Smooth muscle cell (in vitro differentiated cells): Measurements from ENCODE around the gene SH3PXD2A. TPM values are rescaled to one million over a fixed set of nuclear protein-coding genes. Genes with fewer than 3 reads are reported as not detected.
A peak's percentile ranks its signal among the peaks of the same experiment; 100 is the strongest.
"Not testable (repeated sequence)": the region's sequence is repeated elsewhere in the genome, so short reads cannot be mapped to it uniquely, and the experiment has no call there.

Experiments used
- DNase-seq: peaks from one replicate; lab custom pipeline; 2025; ENCODE audit not compliant: unreplicated experiment; lab: John Stamatoyannopoulos, UW
- H2AFZ ChIP-seq: fragments of 200-600 bp; sonication (generic); 2 replicates; pipeline ENCODE4 v1.6.0; 2016; ENCODE audit warnings: antibody characterized with exemption, low read depth, mild to moderate bottlenecking
- H3F3A ChIP-seq: fragments of 200-600 bp; sonication (generic); 2 replicates; pipeline ENCODE4 v1.6.0; 2017; ENCODE audit warnings: antibody characterized with exemption, low read depth
- H3K27ac ChIP-seq: fragments of 200-600 bp; sonication (generic); 2 replicates; pipeline ENCODE4 v1.5.1; 2016; ENCODE audit warnings: low read depth, mild to moderate bottlenecking
- H3K27me3 ChIP-seq: fragments of 200-600 bp; sonication (generic); 2 replicates; pipeline ENCODE4 v1.6.1; 2016; ENCODE audit warnings: low read depth, mild to moderate bottlenecking
- H3K36me3 ChIP-seq: fragments of 200-600 bp; sonication (generic); 2 replicates; pipeline ENCODE4 v1.5.1; 2016; ENCODE audit warnings: low read depth
- H3K4me1 ChIP-seq: fragments of 200-600 bp; sonication (generic); 2 replicates; pipeline ENCODE4 v1.5.1; 2016; ENCODE audit warnings: low read depth
- H3K4me2 ChIP-seq: fragments of 200-600 bp; sonication (generic); 2 replicates; pipeline ENCODE4 v1.6.0; 2016; ENCODE audit warnings: mild to moderate bottlenecking
- H3K4me3 ChIP-seq: fragments of 200-600 bp; sonication (generic); 2 replicates; pipeline ENCODE4 v1.5.1; 2016; ENCODE audit warnings: mild to moderate bottlenecking
- H3K79me2 ChIP-seq: fragments of 200-600 bp; sonication (generic); 2 replicates; pipeline ENCODE4 v1.6.0; 2016; ENCODE audit warnings: low read depth, mild to moderate bottlenecking
- H3K9ac ChIP-seq: fragments of 200-600 bp; sonication (generic); 2 replicates; pipeline ENCODE4 v1.6.0; 2016; ENCODE audit warnings: low read depth
- H3K9me3 ChIP-seq: fragments of 200-600 bp; sonication (generic); replicated peaks from 2 replicates; pipeline ENCODE4 v1.5.1; 2016; ENCODE audit warnings: low read depth
- H4K20me1 ChIP-seq: fragments of 200-600 bp; sonication (generic); 2 replicates; pipeline ENCODE4 v1.6.0; 2016; ENCODE audit warnings: low read depth
- WGBS: methylation state at CpG from one replicate; pipeline ENCODE4 v1.1.7; 2016; ENCODE audit warnings: low lambda C conversion rate; 5-methylcytosine and 5-hydroxymethylcytosine counted together
- polyA plus RNA-seq: library from polyadenylated mRNA; unstranded; fragments of >200 nt; fragmentation: Nextera tagmentation; extraction: Ambion mirVana; gene quantifications from 2 replicates; pipeline ENCODE4 v1.2.1, GENCODE V29; 2016
- total RNA-seq: library from RNA; depleted of rRNA; stranded (reverse); fragments of >200 nt; gene quantifications from 2 replicates; pipeline ENCODE4 v1.2.3, GENCODE V29; 2014
- TF ChIP-seq, protein P1 (sequence below): fragments of 200-600 bp; sonication (generic); IDR thresholded peaks from 2 replicates; pipeline ENCODE4 v1.5.1; 2017; ENCODE audit warnings: borderline replicate concordance, mild to moderate bottlenecking, antibody characterized with exemption; ENCODE audit not compliant: insufficient read depth, poor library complexity, severe bottlenecking

SH3PXD2A gene
- total and polyA plus RNA-seq, 2 experiments from 2014 or later: 30.1 to 37.9 TPM

- Histone ChIP-seq H4K20me1 (no peaks in the 10 kb centered on the region), H3K4me2 (no peak overlapping the region), H3K27ac (peak overlapping the region; percentile 84), H3K9me3 (no peaks in the 10 kb centered on the region), H3K4me3 (no peak overlapping the region), H3K79me2 (no peaks in the 10 kb centered on the region), H3K9ac (no peak overlapping the region), H3F3A (no peaks in the 10 kb centered on the region), H3K4me1 (peaks cover 13% of the 10 kb centered on the region), H2AFZ (no peak overlapping the region), H3K36me3 (no peaks in the 10 kb centered on the region), H3K27me3 (no peaks in the 10 kb centered on the region)
- WGBS: 82% methylated on average over 9 of the region's 9 CpGs
- TF ChIP-seq, protein P1, sequence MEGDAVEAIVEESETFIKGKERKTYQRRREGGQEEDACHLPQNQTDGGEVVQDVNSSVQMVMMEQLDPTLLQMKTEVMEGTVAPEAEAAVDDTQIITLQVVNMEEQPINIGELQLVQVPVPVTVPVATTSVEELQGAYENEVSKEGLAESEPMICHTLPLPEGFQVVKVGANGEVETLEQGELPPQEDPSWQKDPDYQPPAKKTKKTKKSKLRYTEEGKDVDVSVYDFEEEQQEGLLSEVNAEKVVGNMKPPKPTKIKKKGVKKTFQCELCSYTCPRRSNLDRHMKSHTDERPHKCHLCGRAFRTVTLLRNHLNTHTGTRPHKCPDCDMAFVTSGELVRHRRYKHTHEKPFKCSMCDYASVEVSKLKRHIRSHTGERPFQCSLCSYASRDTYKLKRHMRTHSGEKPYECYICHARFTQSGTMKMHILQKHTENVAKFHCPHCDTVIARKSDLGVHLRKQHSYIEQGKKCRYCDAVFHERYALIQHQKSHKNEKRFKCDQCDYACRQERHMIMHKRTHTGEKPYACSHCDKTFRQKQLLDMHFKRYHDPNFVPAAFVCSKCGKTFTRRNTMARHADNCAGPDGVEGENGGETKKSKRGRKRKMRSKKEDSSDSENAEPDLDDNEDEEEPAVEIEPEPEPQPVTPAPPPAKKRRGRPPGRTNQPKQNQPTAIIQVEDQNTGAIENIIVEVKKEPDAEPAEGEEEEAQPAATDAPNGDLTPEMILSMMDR: no peak
- no peak for DNase-seq
Observed at GRCh38 chr10:103610921-103611511, 244.4 kb downstream of the SH3PXD2A start.

GRCh38 chr10:103610083-103610472, 245.3 kb downstream of the SH3PXD2A start:
- Histone ChIP-seq H2AFZ (no peak overlapping the region), H3K36me3 (no peaks in the 10 kb centered on the region), H3K27ac (peak overlapping the region; percentile 19), H4K20me1 (no peaks in the 10 kb centered on the region), H3K4me1 (peaks cover 11% of the 10 kb centered on the region), H3F3A (no peaks in the 10 kb centered on the region), H3K4me2 (no peak overlapping the region), H3K79me2 (no peaks in the 10 kb centered on the region), H3K9me3 (no peaks in the 10 kb centered on the region), H3K4me3 (no peak overlapping the region), H3K9ac (no peak overlapping the region), H3K27me3 (no peaks in the 10 kb centered on the region)
- no peak for DNase-seq
- TF ChIP-seq, protein P1: no peak
- 97% methylated on average over 2 of the region's 2 CpGs for WGBS

DNA sequence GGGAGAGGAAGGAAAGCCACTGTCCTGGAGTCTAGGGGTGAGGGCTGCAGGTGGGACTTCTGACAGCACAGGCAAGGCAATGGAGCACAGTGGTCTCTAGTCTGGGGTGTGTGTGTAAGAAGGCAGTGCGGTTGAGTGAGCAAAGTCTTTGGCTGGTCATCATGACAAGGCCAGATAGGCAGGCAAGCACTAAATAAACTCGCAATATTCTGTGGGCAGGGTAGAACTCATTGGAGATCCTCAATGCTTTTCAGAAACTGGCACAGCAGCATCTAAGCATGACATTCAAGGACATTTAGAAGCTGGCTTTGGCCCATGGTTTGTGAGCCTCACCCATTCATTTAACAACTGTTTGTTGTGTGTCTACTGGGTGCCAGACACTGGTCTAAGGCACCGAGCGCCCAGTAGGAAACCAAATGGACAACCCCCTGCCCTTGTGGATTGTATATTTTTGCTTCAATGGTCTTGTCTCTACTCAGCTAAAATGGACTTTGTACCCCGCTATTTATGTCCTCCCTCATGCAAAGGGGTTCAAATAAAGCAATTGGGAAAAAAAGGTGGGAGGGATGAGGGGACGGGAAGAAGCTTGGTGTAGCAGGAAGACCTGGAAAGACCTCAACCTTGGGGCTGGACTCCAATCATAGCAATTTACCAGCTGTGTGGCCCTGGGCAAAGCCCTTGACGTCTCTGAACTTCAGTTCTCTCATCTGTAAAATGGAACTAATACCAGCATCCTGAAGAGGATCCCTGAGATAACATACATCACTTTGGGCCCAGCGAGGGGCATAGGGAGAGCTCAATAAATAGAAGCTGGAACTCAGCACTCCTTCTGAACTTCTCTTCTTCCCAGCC, 245.9 kb downstream of the SH3PXD2A start:
- Histone ChIP-seq H2AFZ (no peak overlapping the region), H4K20me1 (no peaks in the 10 kb centered on the region), H3K4me1 (peaks cover 8% of the 10 kb centered on the region), H3K9ac (no peak overlapping the region), H3K27me3 (no peaks in the 10 kb centered on the region), H3K4me3 (no peak overlapping the region), H3K9me3 (no peaks in the 10 kb centered on the region), H3K27ac (no peak overlapping the region), H3K79me2 (no peaks in the 10 kb centered on the region), H3F3A (no peaks in the 10 kb centered on the region), H3K36me3 (no peaks in the 10 kb centered on the region), H3K4me2 (no peak overlapping the region)
- DNase-seq: no peak
- WGBS: 97% methylated on average over 8 of the region's 8 CpGs
- TF ChIP-seq, protein P1: no peak

DNA sequence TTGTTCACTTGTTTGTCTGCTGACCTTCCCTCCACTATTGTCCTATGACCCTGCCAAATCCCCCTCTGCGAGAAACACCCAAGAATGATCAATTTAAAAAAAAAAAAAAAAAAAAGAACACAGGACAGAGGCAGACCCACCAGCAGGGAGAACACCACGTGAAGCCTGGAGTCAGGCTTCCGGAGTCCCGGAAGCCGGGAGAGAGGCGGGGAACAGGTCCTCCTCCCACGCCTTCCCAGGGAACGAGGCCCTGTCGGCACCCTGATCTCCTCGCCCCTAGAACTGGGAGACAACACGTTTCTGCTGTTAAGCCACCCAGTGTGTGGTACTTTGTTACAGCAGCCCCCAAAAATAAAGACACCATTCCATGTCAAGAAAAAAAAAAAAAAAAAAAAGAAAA, 247.3 kb downstream of the SH3PXD2A start:
- H3K27me3 ChIP-seq, H3K4me1 ChIP-seq, H3K9me3 ChIP-seq, H3K4me3 ChIP-seq, H3K9ac ChIP-seq, H4K20me1 ChIP-seq, H3K79me2 ChIP-seq, H3K27ac ChIP-seq, H3K4me2 ChIP-seq, H2AFZ ChIP-seq, DNase-seq, H3F3A ChIP-seq, H3K36me3 ChIP-seq: not testable (repeated sequence)
- WGBS: over 99% methylated on average over 10 of the region's 11 CpGs

DNA sequence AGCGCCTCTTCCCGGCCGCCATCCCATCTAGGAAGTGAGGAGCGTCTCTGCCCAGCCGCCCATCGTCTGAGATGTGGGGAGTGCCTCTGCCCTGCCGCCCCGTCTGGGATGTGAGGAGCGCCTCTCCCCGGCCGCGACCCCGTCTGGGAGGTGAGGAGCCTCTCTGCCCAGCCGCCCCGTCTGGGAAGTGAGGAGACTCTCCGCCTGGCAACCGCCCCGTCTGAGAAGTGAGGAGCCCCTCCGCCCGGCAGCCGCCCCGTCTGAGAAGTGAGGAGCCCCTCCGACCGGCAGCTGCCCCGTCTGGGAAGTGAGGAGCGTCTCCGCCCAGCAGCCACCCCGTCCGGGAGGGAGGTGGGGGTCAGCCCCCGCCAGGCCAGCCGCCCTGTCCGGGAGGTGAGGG, 248.3 kb downstream of the SH3PXD2A start:
- H3K79me2 ChIP-seq: not testable (repeated sequence)

DNA sequence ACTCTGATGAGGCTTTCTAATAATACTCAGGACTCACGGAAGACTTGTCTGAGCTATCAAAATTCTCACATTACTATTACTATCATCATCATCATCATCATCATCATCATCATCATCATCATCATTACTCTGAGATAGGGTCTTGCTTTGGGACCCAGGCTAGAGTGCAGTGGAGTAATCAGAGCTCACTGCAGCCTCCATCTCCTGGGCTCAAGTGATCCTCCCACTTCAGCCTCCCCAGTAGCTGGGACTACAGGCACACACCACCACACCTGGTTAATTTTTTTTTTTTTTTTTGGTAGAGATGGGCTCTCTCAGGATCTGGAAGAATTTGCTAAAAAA, 249.3 kb downstream of the SH3PXD2A start:
- not testable (repeated sequence) for H3K9me3 ChIP-seq, H3K27me3 ChIP-seq, DNase-seq, H3K4me2 ChIP-seq, H4K20me1 ChIP-seq, H3K79me2 ChIP-seq, H3K4me1 ChIP-seq, H3K4me3 ChIP-seq, H2AFZ ChIP-seq, H3F3A ChIP-seq, H3K27ac ChIP-seq, H3K9ac ChIP-seq, H3K36me3 ChIP-seq
- WGBS: 100% methylated on average over 1 of the region's 1 CpG

More for the DNA sequence above, 248.3 kb downstream of the SH3PXD2A start:
- not testable (repeated sequence) for H3F3A ChIP-seq, H4K20me1 ChIP-seq, H3K4me1 ChIP-seq, H3K9ac ChIP-seq, H2AFZ ChIP-seq, H3K27me3 ChIP-seq, H3K4me3 ChIP-seq, H3K9me3 ChIP-seq, H3K27ac ChIP-seq, H3K36me3 ChIP-seq, DNase-seq, H3K4me2 ChIP-seq
- WGBS: 94% methylated on average over 24 of the region's 32 CpGs
